Urinary bladder (tissue), 4 donors: ENCODE data around the gene ZNF766. TPM values are rescaled to one million over a fixed set of nuclear protein-coding genes. Genes with fewer than 3 reads are reported as not detected.
"Not testable (repeated sequence)": the region's sequence is repeated elsewhere in the genome, so short reads cannot be mapped to it uniquely, and the experiment has no call there.

Source experiments
- DNase-seq: peaks from one replicate; pipeline ENCODE4 v3.0.0-alpha.2; 2015; ENCODE audit errors: extremely low spot score
- H3K27ac ChIP-seq: one replicate; pipeline ENCODE4 v1.5.1; 2013; ENCODE audit warnings: low read depth, mild to moderate bottlenecking, moderate library complexity
- H3K36me3 ChIP-seq: one replicate; pipeline ENCODE4 v1.6.1; 2013; ENCODE audit warnings: mild to moderate bottlenecking, moderate library complexity; ENCODE audit not compliant: insufficient read depth
- H3K4me1 ChIP-seq: one replicate; pipeline ENCODE4 v1.6.1; 2013; ENCODE audit warnings: mild to moderate bottlenecking, moderate library complexity; ENCODE audit not compliant: insufficient read depth
- H3K4me3 ChIP-seq: one replicate; pipeline ENCODE4 v1.5.1; 2013; ENCODE audit warnings: low read depth, low read length
- WGBS: extraction: QIAGEN DNeasy Blood & Tissue Kit; methylation state at CpG from one replicate; pipeline ENCODE4 v1.1.7; 2013; 5-methylcytosine and 5-hydroxymethylcytosine counted together
- polyA plus RNA-seq: library from polyadenylated mRNA; stranded (reverse); fragments of 200-250 nt; gene quantifications from one replicate; pipeline ENCODE4 v1.2.3, GENCODE V29; 2013
- total RNA-seq: library from RNA; depleted of rRNA; stranded (reverse); fragments of >200 nt; gene quantifications from one replicate; pipeline ENCODE4 v1.2.3, GENCODE V29; 2014
- donor health status: healthy with polysubstance abuse.
- donor health status: healthy.

ZNF766 gene
- total and polyA plus RNA-seq, 2 donors, result 11.7 to 28.1 TPM

DNA sequence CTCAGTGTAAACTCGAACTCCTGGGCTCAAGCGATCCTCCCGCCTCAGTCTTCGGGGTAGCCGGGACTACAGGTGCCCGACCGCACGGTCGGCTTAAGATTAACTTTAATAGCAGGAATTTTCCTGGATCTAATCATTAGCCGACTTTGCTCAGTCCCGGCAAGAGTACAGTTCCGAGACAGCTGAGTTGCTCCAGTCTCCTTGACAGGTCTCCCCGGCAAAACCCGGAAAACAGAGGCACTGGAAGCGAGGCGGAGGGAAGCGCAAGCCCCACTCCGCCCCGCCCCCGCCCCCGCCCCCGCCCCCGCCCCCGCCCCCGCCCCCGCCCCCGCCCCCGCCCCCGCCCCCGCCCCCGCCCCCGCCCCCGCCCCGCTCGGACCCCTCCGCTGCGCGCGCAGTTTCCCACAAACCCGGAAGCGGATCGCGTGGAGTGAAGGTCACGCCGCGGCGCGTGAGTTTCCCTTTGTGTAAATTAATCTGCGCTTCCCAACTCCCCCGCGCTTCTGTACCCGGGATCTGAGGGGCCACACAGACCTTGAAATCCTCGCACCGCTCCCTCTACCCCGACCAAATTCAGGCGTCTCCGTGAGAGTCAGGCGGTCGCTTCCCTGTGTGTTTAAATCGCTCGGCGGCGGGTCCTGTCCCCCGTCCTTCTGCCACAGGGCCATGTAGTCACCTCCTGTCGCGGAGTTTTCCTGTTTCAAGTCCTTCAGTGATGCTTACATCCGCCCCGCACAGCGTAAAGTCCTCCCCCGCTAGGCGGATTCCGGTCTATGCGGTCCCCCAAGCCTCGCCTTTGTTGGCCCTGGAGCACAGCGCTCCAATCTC lies 27.6 kb downstream of the ZNF766 start, which contains the start of gene ZNF480:
Gene ZNF480 (plus strand): TSS at position 397 of the 828 bp plus-strand sequence. CDS start 3,244 bp downstream, outside the sequence.
- peak; percentile 60 for DNase-seq
- H3K27ac ChIP-seq, result peak within 1 kb of the TSS; percentile 48
- H3K36me3 ChIP-seq, result peaks cover 5% of the 10 kb centered on the region
- no peaks in the 10 kb centered on the region for H3K4me1 ChIP-seq
- peak within 1 kb of the TSS; percentile 63 for H3K4me3 ChIP-seq
- under 1% methylated on average over 73 of the region's 75 CpGs for WGBS

DNA sequence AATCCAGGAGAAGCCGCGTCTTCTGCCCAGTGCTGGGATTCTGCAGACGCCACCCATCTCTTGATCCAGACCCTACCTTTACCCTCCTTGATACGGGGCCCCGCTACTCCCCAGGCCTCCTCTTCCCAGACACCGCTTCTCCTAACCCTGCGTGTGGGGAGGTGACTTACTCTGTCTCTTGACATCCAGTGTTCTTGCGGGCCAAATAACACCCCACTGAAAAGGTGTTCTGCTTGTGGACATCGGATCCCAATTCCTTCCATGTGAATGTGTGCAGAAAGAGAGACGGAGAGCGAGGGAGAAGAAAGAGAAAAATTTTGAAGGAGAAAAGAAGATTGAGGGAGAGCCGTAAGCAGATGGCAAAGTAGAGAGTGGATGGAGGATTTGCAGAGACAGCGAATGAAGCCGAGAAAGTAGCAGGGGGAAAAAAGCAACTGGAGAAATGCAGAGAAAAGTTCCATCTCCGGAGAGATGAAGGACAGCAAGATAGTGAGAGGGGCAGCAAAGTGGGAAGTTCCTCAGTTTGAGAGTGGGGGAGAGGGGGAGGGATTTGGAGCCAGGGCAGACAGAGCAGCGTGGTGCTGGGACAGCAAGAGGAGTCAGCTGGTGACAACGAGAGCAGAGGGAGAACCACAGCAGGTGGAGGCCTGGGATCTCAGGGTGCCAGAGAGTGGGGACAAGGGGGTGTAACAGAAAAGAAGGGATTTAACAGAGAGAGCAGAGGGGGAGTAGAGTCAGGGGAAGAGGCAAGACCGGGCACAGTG lies 28.4 kb downstream of the ZNF766 start:
- no peak for DNase-seq
- WGBS, result 9% methylated on average over 18 of the region's 18 CpGs
- H3K4me1 ChIP-seq, result no peaks in the 10 kb centered on the region
- H3K27ac ChIP-seq, result peak overlapping the region; percentile 48
- H3K4me3 ChIP-seq, result peak overlapping the region; percentile 63
- peaks cover 5% of the 10 kb centered on the region for H3K36me3 ChIP-seq

DNA sequence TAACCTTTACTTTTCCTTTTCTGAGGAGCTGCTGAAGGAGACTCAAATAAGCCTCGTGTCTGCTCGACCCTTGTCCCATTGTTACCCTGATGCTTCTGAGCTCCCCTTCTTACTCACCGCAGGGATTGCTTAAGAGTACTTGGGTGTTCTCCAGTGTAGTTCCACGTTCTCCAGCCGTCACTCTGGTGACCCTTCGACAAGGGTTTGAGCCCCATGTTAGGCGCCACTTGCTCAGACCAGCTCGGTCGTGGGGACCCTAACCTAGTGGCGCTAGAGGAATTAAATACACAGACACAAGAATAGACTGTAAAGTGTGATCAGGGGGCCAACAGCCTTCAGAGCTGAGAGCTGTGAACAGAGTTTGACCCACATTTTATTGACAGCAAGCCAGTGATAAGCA lies 37.9 kb downstream of the ZNF766 start:
- H3K27ac ChIP-seq, result no peak overlapping the region
- no peaks in the 10 kb centered on the region for H3K4me1 ChIP-seq
- 96% methylated on average over 10 of the region's 10 CpGs for WGBS
- DNase-seq, result no peak
- no peak overlapping the region for H3K4me3 ChIP-seq
- H3K36me3 ChIP-seq, result peaks cover 13% of the 10 kb centered on the region

DNA sequence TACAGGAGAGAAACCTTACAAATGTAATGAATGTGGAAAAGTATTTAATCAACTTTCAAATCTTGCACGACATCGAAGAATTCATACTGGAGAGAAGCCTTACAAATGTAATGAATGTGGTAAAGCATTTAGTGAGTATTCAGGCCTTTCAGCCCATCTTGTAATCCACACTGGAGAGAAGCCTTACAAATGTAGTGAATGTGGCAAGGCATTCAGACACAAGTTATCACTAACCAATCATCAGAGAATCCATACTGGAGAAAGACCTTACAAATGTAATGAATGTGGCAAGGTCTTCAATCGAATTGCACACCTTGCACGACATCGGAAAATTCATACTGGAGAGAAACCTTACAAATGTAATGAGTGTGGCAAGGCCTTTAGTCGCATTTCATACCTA lies 53.0 kb downstream of the ZNF766 start:
- Histone ChIP-seq H3K4me1 (no peaks in the 10 kb centered on the region), H3K36me3 (peaks cover 32% of the 10 kb centered on the region), H3K27ac (no peak overlapping the region), H3K4me3 (no peak overlapping the region)
- WGBS, result 97% methylated on average over 6 of the region's 6 CpGs
- no peak for DNase-seq

DNA sequence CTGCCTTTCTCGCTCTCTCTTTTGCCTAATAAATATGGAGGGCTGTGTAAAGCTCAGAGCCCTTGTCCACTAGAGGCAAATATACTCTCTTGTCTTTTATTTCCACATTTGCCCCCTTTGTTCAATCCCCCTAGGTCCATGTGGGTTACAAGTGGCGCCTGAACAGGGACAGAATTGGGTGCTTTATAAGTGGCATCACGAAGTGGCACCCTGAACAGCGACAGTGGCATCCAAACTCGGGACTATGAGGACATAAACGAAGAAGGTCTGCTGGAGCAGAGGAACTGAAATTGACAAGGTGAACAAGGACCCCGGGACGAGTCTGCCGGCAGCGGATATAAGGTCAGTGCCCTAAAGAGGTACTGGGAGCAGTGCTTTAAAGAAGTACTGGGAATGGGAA lies 62.4 kb downstream of the ZNF766 start:
- DNase-seq, result no peak
- WGBS, result 82% methylated on average over 10 of the region's 10 CpGs
- H3K4me1 ChIP-seq, result no peaks in the 10 kb centered on the region
- no peaks in the 10 kb centered on the region for H3K36me3 ChIP-seq
- no peak overlapping the region for H3K27ac ChIP-seq
- H3K4me3 ChIP-seq, result no peak overlapping the region

DNA sequence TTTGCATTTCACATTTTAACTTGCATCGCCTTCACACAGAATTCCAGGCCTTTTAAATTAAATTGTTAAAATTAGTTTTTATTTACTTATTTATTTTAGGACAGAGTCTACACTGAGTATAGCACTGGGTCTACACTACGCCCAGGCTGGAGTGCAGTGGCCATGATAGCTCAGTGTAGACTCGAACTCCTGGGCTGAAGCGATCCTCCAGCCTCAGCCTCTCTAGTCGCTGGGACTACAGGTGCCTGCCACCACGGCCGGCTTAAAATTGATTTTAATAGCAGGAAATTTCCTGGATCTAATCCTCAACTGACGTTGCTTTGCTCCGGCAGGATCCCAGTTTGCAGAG lies 66.4 kb downstream of the ZNF766 start:
- no peaks in the 10 kb centered on the region for H3K36me3 ChIP-seq
- 43% methylated on average over 9 of the region's 9 CpGs for WGBS
- no peak overlapping the region for H3K27ac ChIP-seq

DNA sequence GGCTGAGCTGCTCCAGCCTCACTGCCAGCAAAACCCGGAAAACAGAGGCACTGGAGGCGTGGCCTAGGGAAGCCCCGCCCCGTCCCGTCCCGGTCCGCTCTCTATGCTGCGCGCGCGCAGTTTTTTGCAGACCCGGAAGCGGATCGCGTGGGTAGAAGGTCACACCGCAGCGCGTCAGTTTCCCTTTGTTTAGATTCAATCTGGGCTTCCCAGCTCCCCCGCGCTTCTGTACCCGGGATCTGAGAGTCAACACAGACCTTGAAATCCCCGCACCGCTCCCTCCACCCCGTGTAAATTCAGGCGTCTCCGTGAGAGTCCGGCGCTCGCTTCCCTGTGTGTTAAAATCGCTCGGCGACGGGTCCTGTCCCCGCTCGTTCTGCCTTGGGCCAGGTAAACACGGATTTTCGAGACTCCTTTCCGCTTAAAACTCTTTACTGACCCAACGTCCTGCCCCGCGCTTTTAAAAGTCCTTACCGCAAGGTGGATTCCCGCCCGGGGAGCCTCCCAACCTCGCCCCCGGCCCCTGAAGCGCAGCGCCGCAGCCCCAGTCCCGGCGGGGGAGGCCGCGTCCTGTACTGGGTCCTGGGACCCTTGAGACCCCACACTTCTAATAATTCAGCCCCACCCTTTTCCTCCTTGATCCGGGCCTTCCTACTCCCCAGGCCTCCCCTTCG lies 66.9 kb downstream of the ZNF766 start, which contains the start of gene ZNF610:
Gene ZNF610 (plus strand): TSS at position 127 of the 674 bp plus-strand sequence. CDS start 12,930 bp downstream, outside the sequence.
- H3K36me3 ChIP-seq, result no peaks in the 10 kb centered on the region
- peak; percentile 75 for DNase-seq
- H3K4me1 ChIP-seq, result no peaks in the 10 kb centered on the region
- H3K27ac ChIP-seq, result peak within 1 kb of the TSS; percentile 74
- peak within 1 kb of the TSS; percentile 71 for H3K4me3 ChIP-seq
- under 1% methylated on average over 55 of the region's 55 CpGs for WGBS

More for the DNA sequence above, 66.4 kb downstream of the ZNF766 start:
- DNase-seq, result no peak
- no peaks in the 10 kb centered on the region for H3K4me1 ChIP-seq
- peak overlapping the region; percentile 71 for H3K4me3 ChIP-seq

DNA sequence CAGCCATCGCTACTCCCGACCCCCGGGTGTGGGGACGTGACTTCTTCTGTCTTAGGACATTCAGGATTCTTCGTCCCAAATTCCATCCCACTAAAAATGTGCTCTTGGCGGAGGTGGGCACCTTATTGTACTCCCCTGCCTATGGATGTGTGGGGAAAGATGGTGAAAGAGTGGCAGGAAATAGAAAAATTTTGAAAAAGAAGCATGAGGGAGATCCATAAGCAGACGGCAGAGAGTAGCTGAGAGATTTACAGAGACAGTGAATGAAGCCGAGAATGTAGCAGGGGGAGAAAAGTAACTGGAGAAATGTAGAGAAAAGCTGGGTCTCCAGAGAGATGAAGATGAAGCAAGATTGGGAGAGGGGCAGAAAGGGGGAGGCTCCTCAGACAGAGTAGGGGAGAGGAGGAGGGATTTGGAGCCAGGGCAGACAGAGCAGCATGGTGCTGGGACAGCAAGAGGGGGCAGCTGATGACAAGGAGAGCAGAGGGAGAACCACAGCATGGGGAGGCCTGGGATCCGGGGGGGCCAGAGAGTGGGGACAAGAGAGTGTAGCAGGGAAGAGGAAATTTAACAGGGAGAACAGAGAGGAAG lies 67.5 kb downstream of the ZNF766 start:
- Histone ChIP-seq H3K36me3 (no peaks in the 10 kb centered on the region), H3K27ac (no peak overlapping the region), H3K4me1 (no peaks in the 10 kb centered on the region), H3K4me3 (peak overlapping the region; percentile 71)
- DNase-seq, result no peak
- 2% methylated on average over 9 of the region's 9 CpGs for WGBS

DNA sequence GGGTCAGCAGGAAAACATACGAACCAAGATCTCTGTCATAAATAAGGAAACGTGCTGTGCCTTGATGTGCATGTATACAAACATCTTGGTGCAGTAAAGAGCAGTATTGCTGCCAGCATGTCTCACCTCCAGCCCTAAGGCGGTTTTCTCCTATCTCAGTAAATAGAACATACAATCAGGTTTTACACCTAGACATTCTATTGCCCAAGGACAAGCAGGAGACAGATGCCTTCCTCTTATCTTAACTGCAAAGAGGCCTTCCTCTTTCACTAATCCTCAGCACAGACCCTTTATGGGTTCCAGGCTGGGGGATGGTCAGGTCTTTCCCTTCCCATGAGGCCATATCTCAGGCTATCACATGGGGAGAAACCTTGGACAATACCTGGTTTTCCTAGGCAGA lies 69.6 kb downstream of the ZNF766 start:
- not testable (repeated sequence) for DNase-seq, H3K27ac ChIP-seq, H3K4me3 ChIP-seq, H3K36me3 ChIP-seq, H3K4me1 ChIP-seq
- 46% methylated on average over 3 of the region's 3 CpGs for WGBS

DNA sequence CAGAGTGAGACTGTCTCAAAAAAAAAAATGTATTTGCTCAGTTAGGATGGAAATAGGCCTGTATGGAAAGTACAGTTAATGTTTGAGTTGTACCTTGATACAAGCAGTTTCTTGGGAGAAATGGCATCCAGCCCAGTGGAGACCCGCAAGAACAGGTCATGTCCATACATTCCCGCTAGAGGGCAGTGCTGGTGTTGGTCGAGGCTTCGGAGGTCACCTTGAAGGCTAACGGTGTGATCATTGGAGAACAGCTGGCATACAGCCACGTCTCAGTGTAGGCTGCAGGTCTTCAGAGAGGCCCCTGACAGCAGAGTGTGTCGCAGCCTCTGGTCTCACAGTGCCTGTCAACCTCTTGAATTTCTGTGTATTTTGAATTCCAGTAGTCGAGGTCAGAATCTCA lies 74.2 kb downstream of the ZNF766 start:
- Histone ChIP-seq H3K36me3 (no peaks in the 10 kb centered on the region), H3K4me3 (no peak overlapping the region), H3K27ac (no peak overlapping the region), H3K4me1 (no peaks in the 10 kb centered on the region)
- 11% methylated on average over 8 of the region's 8 CpGs for WGBS
- no peak for DNase-seq

DNA sequence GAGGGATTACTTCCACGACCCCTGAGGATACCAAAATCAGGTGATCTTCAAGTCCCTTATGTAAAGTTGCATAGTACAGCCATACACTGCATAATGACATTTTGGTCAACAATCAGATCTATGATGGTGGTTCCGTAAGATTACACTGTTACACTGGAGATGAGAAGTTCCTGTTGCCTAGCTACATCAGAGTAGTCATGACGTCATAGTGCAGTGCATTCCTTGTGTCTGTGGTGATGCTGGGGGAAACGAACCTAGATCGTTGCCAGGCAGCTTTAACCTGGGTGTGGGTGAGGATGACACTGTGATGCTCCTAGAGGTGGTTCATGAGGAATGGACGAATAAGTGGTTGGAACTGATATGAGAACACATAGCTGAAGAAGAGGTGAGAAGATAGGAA lies 75.8 kb downstream of the ZNF766 start:
- WGBS, result 86% methylated on average over 6 of the region's 6 CpGs
- Histone ChIP-seq H3K27ac (no peak overlapping the region), H3K4me3 (no peak overlapping the region), H3K36me3 (no peaks in the 10 kb centered on the region), H3K4me1 (no peaks in the 10 kb centered on the region)
- DNase-seq, result no peak
